MM.1S (cell line): ENCODE data around the gene RIBC1.
"Not testable (repeated sequence)": the region's sequence is repeated elsewhere in the genome, so short reads cannot be mapped to it uniquely, and the experiment has no call there.

Experiments used
- DNase-seq: peaks from one replicate; pipeline ENCODE4 v3.0.0-alpha.2; 2015
- H2AFZ ChIP-seq: fragments of 300-600 bp; sonication (generic); 2 replicates; pipeline ENCODE4 v1.6.0; 2016; ENCODE audit warnings: antibody characterized with exemption, low read length
- H3F3A ChIP-seq: fragments of 300-600 bp; sonication (generic); 2 replicates; pipeline ENCODE4 v1.6.1; 2016; ENCODE audit warnings: mild to moderate bottlenecking, antibody characterized with exemption, low read length, moderate library complexity, mixed read lengths; ENCODE audit not compliant: insufficient read depth
- H3K27ac ChIP-seq: fragments of 300-600 bp; sonication (generic); 2 replicates; pipeline ENCODE4 v1.5.1; 2016; ENCODE audit warnings: mild to moderate bottlenecking, low read length
- H3K27me3 ChIP-seq: fragments of 300-600 bp; sonication (generic); replicated peaks from 2 replicates; pipeline ENCODE4 v1.6.0; 2016; ENCODE audit warnings: low read length; ENCODE audit not compliant: insufficient read depth
- H3K36me3 ChIP-seq: fragments of 300-600 bp; sonication (generic); replicated peaks from 2 replicates; pipeline ENCODE4 v1.6.1; 2016; ENCODE audit warnings: mild to moderate bottlenecking, low read length, mixed read lengths; ENCODE audit not compliant: insufficient read depth
- H3K4me1 ChIP-seq: fragments of 300-600 bp; sonication (generic); 2 replicates; pipeline ENCODE4 v1.6.1; 2016; ENCODE audit warnings: low read length, mixed read lengths
- H3K4me2 ChIP-seq: fragments of 300-600 bp; sonication (generic); 2 replicates; pipeline ENCODE4 v1.6.0; 2016; ENCODE audit warnings: low read depth, low read length
- H3K4me3 ChIP-seq: fragments of 300-600 bp; sonication (generic); 2 replicates; pipeline ENCODE4 v1.5.1; 2016; ENCODE audit warnings: low read length, mixed read lengths
- H3K79me2 ChIP-seq: fragments of 300-600 bp; sonication (generic); 2 replicates; pipeline ENCODE4 v1.6.1; 2016; ENCODE audit warnings: mixed run types, low read length, mixed read lengths
- H3K9ac ChIP-seq: fragments of 300-600 bp; sonication (generic); 2 replicates; pipeline ENCODE4 v1.6.1; 2016; ENCODE audit warnings: low read length, mixed read lengths
- H3K9me2 ChIP-seq: fragments of 300-600 bp; sonication (generic); replicated peaks from 2 replicates; pipeline ENCODE4 v1.6.1; 2016; ENCODE audit warnings: mild to moderate bottlenecking, low read length, mixed read lengths; ENCODE audit not compliant: insufficient read depth
- H3K9me3 ChIP-seq: fragments of 300-600 bp; sonication (generic); replicated peaks from 2 replicates; pipeline ENCODE4 v1.6.1; 2016; ENCODE audit warnings: mild to moderate bottlenecking, low read length, mixed read lengths; ENCODE audit not compliant: insufficient read depth
- H4K20me1 ChIP-seq: fragments of 300-600 bp; sonication (generic); 2 replicates; pipeline ENCODE4 v1.6.1; 2016; ENCODE audit warnings: mild to moderate bottlenecking, low read length, moderate library complexity, mixed read lengths; ENCODE audit not compliant: insufficient read depth
- EZH2 ChIP-seq: fragments of 300-600 bp; sonication (generic); optimal IDR thresholded peaks from 2 replicates; pipeline ENCODE3; 2017; ENCODE audit warnings: low read depth, mild to moderate bottlenecking, antibody characterized with exemption, low read length, mixed read lengths
- EZH2phosphoT487 ChIP-seq: fragments of 300-600 bp; sonication (generic); IDR thresholded peaks from 2 replicates; pipeline ENCODE4 v1.6.1; 2018; ENCODE audit warnings: antibody characterized with exemption, low read length
- TF ChIP-seq, protein P1 (sequence below): fragments of 300-600 bp; sonication (generic); IDR thresholded peaks from 2 replicates; pipeline ENCODE4 v1.5.1; 2016; ENCODE audit warnings: antibody characterized with exemption, low read length, mixed read lengths

Gene RIBC1

GRCh38 chrX:53456254-53456653 lies 33.6 kb downstream of the RIBC1 start:
- H3K9me3 ChIP-seq: no peaks in the 10 kb centered on the region
- DNase-seq: no peak
- TF ChIP-seq EZH2 (no peak), EZH2phosphoT487 (no peak)
- TF ChIP-seq, protein P1, sequence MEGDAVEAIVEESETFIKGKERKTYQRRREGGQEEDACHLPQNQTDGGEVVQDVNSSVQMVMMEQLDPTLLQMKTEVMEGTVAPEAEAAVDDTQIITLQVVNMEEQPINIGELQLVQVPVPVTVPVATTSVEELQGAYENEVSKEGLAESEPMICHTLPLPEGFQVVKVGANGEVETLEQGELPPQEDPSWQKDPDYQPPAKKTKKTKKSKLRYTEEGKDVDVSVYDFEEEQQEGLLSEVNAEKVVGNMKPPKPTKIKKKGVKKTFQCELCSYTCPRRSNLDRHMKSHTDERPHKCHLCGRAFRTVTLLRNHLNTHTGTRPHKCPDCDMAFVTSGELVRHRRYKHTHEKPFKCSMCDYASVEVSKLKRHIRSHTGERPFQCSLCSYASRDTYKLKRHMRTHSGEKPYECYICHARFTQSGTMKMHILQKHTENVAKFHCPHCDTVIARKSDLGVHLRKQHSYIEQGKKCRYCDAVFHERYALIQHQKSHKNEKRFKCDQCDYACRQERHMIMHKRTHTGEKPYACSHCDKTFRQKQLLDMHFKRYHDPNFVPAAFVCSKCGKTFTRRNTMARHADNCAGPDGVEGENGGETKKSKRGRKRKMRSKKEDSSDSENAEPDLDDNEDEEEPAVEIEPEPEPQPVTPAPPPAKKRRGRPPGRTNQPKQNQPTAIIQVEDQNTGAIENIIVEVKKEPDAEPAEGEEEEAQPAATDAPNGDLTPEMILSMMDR: no peak

DNA sequence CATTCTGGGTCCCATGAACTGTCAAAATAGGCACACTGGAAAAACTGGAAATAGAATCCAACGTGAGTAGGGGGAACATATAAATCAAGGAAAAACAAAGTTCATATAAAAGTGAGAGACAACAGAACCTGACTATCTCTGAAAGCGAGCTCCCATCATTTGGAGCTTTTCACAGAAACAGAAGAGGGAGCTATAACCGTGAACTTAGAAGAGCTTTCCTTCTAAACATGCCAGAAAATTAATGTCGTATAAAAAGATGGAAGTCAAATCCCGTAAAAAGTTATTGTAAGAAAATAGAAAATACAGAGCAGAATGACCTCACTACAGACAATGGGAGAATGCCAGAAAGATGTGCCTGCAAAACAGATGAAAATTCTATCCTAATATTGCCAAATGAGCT lies 35.4 kb downstream of the RIBC1 start:
- no peaks in the 10 kb centered on the region for H3F3A ChIP-seq
- no peaks in the 10 kb centered on the region for H3K9me2 ChIP-seq
- DNase-seq: no peak
- H3K9me3 ChIP-seq: no peaks in the 10 kb centered on the region
- no peak overlapping the region for H3K4me3 ChIP-seq
- H3K27me3 ChIP-seq: no peaks in the 10 kb centered on the region
- TF ChIP-seq EZH2phosphoT487: no peak
- TF ChIP-seq EZH2: no peak
- TF ChIP-seq, protein P1: no peak
- no peak overlapping the region for H2AFZ ChIP-seq
- H3K9ac ChIP-seq: no peak overlapping the region
- no peaks in the 10 kb centered on the region for H3K79me2 ChIP-seq
- no peaks in the 10 kb centered on the region for H3K36me3 ChIP-seq
- H3K4me2 ChIP-seq: no peak overlapping the region
- H3K4me1 ChIP-seq: no peaks in the 10 kb centered on the region
- no peaks in the 10 kb centered on the region for H4K20me1 ChIP-seq
- H3K27ac ChIP-seq: no peak overlapping the region

More at GRCh38 chrX:53456254-53456653, 33.6 kb downstream of the RIBC1 start:
- no peaks in the 10 kb centered on the region for H4K20me1 ChIP-seq
- no peaks in the 10 kb centered on the region for H3K36me3 ChIP-seq
- no peak overlapping the region for H3K27ac ChIP-seq
- H3K79me2 ChIP-seq: no peaks in the 10 kb centered on the region
- no peaks in the 10 kb centered on the region for H3K27me3 ChIP-seq
- no peaks in the 10 kb centered on the region for H3F3A ChIP-seq
- H2AFZ ChIP-seq: no peak overlapping the region
- H3K4me1 ChIP-seq: no peaks in the 10 kb centered on the region
- no peak overlapping the region for H3K4me2 ChIP-seq
- no peaks in the 10 kb centered on the region for H3K9me2 ChIP-seq
- H3K4me3 ChIP-seq: no peak overlapping the region
- H3K9ac ChIP-seq: no peak overlapping the region

GRCh38 chrX:53468659-53469058 lies 46.0 kb downstream of the RIBC1 start:
- H3K4me1 ChIP-seq, H3F3A ChIP-seq: not testable (repeated sequence)

DNA sequence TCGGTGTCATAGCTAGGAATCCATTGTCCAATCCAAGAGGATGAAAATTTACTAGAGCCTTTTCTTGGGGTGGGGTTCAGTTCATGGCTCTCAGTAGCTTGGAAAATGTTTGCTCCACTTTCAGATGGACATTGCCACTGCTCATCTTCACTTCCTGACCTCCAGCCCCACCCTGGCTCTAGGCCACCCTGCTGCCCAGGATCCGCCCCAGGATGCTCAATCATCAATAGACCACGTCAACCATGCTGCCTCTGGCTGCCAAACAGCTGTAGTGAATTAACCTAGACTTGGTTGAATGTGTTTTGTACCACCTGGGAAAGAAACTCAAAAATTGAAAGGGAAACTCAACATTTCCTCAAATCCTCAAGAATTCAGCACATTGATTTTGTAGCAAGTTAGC lies 48.7 kb downstream of the RIBC1 start:
- no peak for DNase-seq
- no peak overlapping the region for H3K27ac ChIP-seq
- H3K9me2 ChIP-seq: no peaks in the 10 kb centered on the region
- TF ChIP-seq EZH2 (no peak), EZH2phosphoT487 (no peak)
- TF ChIP-seq, protein P1: no peak
- H3K4me2 ChIP-seq: no peak overlapping the region
- H3K79me2 ChIP-seq: no peaks in the 10 kb centered on the region
- no peaks in the 10 kb centered on the region for H3K4me1 ChIP-seq
- H4K20me1 ChIP-seq: no peaks in the 10 kb centered on the region
- H2AFZ ChIP-seq: no peak overlapping the region
- no peaks in the 10 kb centered on the region for H3K9me3 ChIP-seq
- H3K27me3 ChIP-seq: no peaks in the 10 kb centered on the region
- no peaks in the 10 kb centered on the region for H3F3A ChIP-seq
- no peak overlapping the region for H3K9ac ChIP-seq
- no peaks in the 10 kb centered on the region for H3K36me3 ChIP-seq
- no peak overlapping the region for H3K4me3 ChIP-seq

More at GRCh38 chrX:53468659-53469058, 46.0 kb downstream of the RIBC1 start:
- H3K27ac ChIP-seq, H3K9me3 ChIP-seq, H2AFZ ChIP-seq, H3K27me3 ChIP-seq, H3K9ac ChIP-seq, H3K36me3 ChIP-seq, H4K20me1 ChIP-seq, H3K9me2 ChIP-seq, H3K79me2 ChIP-seq, H3K4me2 ChIP-seq, H3K4me3 ChIP-seq, DNase-seq: not testable (repeated sequence)
